ENCODE measurements around the gene SELENOS.

SELENOS gene

DNA sequence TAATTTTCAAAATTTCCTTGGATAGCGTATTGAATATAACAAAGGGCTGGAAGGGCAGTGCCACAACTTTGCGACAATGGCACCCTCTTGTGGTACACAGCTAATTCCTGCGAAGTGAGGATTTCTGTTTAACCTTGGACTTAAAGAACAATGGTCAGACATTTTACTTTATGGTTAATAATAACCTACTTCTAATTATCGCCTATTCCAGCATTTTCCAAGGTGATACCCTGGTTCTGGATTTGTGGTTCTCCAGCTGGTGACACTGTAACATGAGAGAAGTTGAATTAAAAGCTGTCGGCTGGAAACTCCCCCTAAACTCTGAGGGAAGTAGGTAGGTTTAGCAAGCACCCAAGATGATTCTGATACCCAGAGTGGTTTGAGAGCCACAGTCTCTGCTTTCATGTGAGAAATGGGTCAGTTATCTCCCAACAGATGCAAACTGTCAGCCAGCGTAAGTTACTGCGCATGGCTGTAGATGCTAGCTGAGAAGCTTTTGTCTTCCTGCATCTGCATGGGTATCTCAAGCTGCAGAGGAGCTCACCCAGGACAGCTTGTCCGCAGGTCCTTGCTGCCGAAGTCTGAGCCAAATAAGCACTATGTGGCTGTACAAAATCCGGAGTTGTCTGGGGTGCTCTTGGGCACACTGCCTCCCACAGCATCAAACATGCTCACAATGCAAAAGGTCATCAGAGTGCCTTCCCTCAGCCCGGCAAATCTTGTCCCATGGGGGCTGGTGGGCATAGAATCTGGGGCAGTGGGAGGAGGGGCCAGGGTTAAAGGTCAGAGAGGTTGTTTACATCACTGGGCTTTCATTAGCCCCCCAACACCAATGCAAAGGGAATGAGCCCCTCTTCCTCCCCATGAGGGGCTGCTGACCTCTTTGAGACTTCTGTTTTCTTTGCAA lies 18.8 kb downstream of the SELENOS start:
- Histone ChIP-seq H3K9me3 (replicated peaks; ENCODE audit: insufficient read depth, low read length) (no peaks in the 10 kb centered on the region), H3K4me2 (ENCODE audit: low read depth, low read length) (peak overlapping the region; percentile 52), H3F3A (ENCODE audit: insufficient read depth, low read length) (peaks cover 8% of the 10 kb centered on the region; the same call in 1 of the 2 replicates), H3K27ac (ENCODE audit: low read length) (peak overlapping the region; percentile 17; the same call in 1 of the 2 replicates), H3K36me3 (replicated peaks; ENCODE audit: insufficient read depth, low read length) (no peaks in the 10 kb centered on the region), H3K9ac (ENCODE audit: low read length) (peak overlapping the region; percentile 1; the same call in 1 of the 2 replicates), H3K27me3 (replicated peaks; ENCODE audit: insufficient read depth, low read length) (no peaks in the 10 kb centered on the region), H3K79me2 (ENCODE audit: low read length) (no peaks in the 10 kb centered on the region), H3K4me3 (ENCODE audit: low read length) (no peak overlapping the region), H2AFZ (ENCODE audit: low read length) (peak overlapping the region; percentile 62), H3K9me2 (replicated peaks; ENCODE audit: insufficient read depth, low read length) (no peaks in the 10 kb centered on the region), H3K4me1 (ENCODE audit: low read length) (peaks cover 11% of the 10 kb centered on the region), H4K20me1 (ENCODE audit: insufficient read depth, low read length) (no peaks in the 10 kb centered on the region)
- TF ChIP-seq, protein P1, sequence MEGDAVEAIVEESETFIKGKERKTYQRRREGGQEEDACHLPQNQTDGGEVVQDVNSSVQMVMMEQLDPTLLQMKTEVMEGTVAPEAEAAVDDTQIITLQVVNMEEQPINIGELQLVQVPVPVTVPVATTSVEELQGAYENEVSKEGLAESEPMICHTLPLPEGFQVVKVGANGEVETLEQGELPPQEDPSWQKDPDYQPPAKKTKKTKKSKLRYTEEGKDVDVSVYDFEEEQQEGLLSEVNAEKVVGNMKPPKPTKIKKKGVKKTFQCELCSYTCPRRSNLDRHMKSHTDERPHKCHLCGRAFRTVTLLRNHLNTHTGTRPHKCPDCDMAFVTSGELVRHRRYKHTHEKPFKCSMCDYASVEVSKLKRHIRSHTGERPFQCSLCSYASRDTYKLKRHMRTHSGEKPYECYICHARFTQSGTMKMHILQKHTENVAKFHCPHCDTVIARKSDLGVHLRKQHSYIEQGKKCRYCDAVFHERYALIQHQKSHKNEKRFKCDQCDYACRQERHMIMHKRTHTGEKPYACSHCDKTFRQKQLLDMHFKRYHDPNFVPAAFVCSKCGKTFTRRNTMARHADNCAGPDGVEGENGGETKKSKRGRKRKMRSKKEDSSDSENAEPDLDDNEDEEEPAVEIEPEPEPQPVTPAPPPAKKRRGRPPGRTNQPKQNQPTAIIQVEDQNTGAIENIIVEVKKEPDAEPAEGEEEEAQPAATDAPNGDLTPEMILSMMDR (IDR thresholded peaks at IDR 0.05; ENCODE audit: low read length), result peak; percentile 90
- no peak for TF ChIP-seq EZH2 (optimal IDR thresholded peaks at IDR 0.05; ENCODE audit: low read depth, low read length)
- peak; percentile 73 for DNase-seq

DNA sequence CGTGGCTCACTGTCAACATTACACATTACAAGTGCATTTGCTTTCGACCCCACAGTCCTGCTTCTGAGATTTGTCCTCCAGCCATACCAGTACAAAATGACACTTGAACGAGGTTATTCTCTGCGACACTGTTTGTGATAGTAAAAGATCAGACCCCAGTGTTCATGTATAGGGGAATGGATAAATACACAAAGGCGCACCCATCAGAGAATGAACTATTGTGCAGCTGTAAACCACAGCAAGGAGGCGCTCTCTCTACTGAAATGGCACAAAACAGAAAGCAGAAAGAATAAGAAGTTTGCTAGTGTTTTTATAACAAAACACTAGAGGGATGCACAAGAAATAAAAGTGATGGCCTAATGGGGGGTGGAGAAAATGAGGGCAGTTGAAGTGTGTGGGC lies 20.5 kb downstream of the SELENOS start:
- Histone ChIP-seq H2AFZ (ENCODE audit: low read length) (no peak overlapping the region), H3K9me3 (replicated peaks; ENCODE audit: insufficient read depth, low read length) (no peaks in the 10 kb centered on the region), H3K9ac (ENCODE audit: low read length) (no peak overlapping the region), H3K9me2 (replicated peaks; ENCODE audit: insufficient read depth, low read length) (no peaks in the 10 kb centered on the region), H3K4me2 (ENCODE audit: low read depth, low read length) (no peak overlapping the region), H3K27ac (ENCODE audit: low read length) (no peak overlapping the region), H4K20me1 (ENCODE audit: insufficient read depth, low read length) (no peaks in the 10 kb centered on the region), H3F3A (ENCODE audit: insufficient read depth, low read length) (peaks cover 18% of the 10 kb centered on the region), H3K79me2 (ENCODE audit: low read length) (peaks cover 13% of the 10 kb centered on the region), H3K4me3 (ENCODE audit: low read length) (no peak overlapping the region), H3K36me3 (replicated peaks; ENCODE audit: insufficient read depth, low read length) (no peaks in the 10 kb centered on the region), H3K27me3 (replicated peaks; ENCODE audit: insufficient read depth, low read length) (no peaks in the 10 kb centered on the region), H3K4me1 (ENCODE audit: low read length) (peaks cover 12% of the 10 kb centered on the region; the same call in 1 of the 2 replicates)
- DNase-seq, result peak; percentile 48
- no peak for TF ChIP-seq EZH2phosphoT487 (IDR thresholded peaks at IDR 0.05; ENCODE audit: low read length)
- TF ChIP-seq, protein P1 (IDR thresholded peaks at IDR 0.05; ENCODE audit: low read length), result peak; percentile 62

DNA sequence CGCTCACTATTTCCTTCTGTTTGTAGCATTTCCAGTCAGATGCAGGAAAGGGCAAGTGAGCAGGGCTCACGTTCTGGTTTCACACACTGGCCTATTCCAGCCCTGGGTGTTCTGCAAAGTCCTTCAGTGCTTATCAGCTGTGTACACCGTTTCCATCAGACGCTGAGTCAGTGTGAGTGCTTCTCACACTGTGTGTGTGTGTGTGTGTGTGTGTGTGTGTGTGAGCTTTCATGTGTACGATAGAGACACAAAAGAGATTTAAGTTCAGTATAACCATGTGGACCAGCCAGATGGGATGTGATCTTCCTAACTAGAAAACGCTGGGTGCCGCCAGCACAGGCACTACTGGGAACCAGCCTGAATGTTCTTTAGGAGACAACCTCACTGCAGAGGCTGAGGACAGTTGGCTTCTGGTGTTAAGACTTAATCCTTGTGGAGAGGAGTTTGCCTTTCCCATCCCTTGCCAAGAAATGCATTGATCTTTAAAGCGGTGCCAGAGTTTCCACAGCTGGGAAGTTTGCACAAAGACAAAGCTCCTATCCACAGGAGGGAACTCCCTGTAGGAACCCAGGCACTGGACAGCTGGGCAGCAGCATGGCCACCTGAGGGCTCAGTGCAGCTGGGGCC lies 21.6 kb downstream of the SELENOS start:
- DNase-seq, result no peak
- no peak overlapping the region for H3K27ac ChIP-seq (ENCODE audit: low read length)
- TF ChIP-seq EZH2phosphoT487 (IDR thresholded peaks at IDR 0.05; ENCODE audit: low read length), result no peak
- TF ChIP-seq EZH2 (optimal IDR thresholded peaks at IDR 0.05; ENCODE audit: low read depth, low read length), result no peak
- TF ChIP-seq, protein P1 (IDR thresholded peaks at IDR 0.05; ENCODE audit: low read length), result no peak

More for the DNA sequence above, 21.6 kb downstream of the SELENOS start:
- Histone ChIP-seq H3K27me3 (replicated peaks; ENCODE audit: insufficient read depth, low read length) (no peaks in the 10 kb centered on the region), H3K4me3 (ENCODE audit: low read length) (no peak overlapping the region), H3K79me2 (ENCODE audit: low read length) (peaks cover 17% of the 10 kb centered on the region), H2AFZ (ENCODE audit: low read length) (no peak overlapping the region), H3K36me3 (replicated peaks; ENCODE audit: insufficient read depth, low read length) (no peaks in the 10 kb centered on the region), H3F3A (ENCODE audit: insufficient read depth, low read length) (peaks cover 18% of the 10 kb centered on the region), H4K20me1 (ENCODE audit: insufficient read depth, low read length) (no peaks in the 10 kb centered on the region), H3K4me2 (ENCODE audit: low read depth, low read length) (no peak overlapping the region), H3K9ac (ENCODE audit: low read length) (no peak overlapping the region), H3K9me3 (replicated peaks; ENCODE audit: insufficient read depth, low read length) (no peaks in the 10 kb centered on the region), H3K4me1 (ENCODE audit: low read length) (peaks cover 12% of the 10 kb centered on the region; the same call in 1 of the 2 replicates), H3K9me2 (replicated peaks; ENCODE audit: insufficient read depth, low read length) (no peaks in the 10 kb centered on the region)
